NCI-H345 treated with DMSO at 0.1 percent for 48 hours (cell line): ENCODE results near the gene COQ2.
"Not testable (repeated sequence)": the region's sequence is repeated elsewhere in the genome, so short reads cannot be mapped to it uniquely, and the experiment has no call there.

Source experiments
- DNase-seq: peaks from one replicate; lab custom pipeline; 2025; ENCODE audit not compliant: unreplicated experiment; lab: John Stamatoyannopoulos, UW

COQ2 gene

DNA sequence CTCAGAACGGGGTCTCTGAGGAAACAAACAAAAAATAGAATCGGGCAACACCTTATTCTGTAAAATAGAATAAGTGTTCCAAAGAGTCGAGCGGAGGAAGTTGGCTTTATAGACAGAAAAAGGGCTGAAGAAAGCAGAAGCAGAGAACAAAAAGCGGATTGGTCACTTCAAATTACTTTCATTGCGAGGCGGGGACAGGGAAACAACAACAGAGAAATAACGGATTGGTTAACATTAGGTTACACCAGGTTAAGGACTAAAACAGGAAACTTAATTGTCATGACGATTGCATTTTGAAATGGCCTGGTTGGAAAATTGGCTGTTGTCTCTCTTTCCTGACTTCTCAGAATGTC, 433 bp upstream of the COQ2 start:
- no peak for DNase-seq

DNA sequence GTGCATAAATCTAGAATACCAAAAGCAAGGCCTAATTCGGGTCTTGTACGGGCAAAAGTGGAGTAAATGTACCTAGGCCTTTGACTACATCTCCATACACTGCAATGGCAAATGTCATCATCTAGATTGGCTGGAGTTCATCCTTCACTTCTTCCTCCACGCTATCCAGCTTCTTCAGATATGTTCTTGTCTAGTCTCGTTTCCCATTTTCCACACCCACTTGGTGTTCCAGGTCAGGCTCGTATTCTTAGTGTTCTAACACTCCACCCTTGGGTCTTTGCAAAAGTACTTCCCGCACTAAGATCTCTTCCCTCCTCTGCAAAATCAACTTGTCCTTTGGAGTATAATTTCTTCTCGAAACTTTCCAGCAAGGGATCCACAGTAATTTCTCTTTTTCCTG, 1.4 kb downstream of the COQ2 start:
- no peak for DNase-seq

DNA sequence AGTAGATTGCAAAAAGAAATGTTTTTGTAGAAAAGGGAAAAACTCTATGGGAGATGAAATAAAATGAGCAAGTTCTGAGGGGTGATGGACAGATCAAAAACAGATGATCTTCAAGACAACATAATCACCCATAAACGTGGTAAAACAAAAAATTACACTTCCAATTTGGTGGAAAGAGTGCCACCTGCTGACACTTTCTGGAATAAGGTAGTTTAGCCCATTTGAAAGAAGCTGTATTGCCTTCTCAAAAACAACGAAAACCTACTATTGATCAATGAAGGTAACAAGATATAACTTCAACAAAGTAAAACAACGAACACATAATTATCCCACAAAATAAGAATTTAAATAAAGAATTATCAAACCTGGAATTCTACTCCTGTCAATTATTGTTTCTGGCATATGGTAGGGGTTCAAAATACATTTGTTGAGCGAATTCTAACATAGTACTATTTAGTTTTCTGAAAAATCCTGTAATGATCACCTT, 2.5 kb downstream of the COQ2 start:
- DNase-seq: no peak

DNA sequence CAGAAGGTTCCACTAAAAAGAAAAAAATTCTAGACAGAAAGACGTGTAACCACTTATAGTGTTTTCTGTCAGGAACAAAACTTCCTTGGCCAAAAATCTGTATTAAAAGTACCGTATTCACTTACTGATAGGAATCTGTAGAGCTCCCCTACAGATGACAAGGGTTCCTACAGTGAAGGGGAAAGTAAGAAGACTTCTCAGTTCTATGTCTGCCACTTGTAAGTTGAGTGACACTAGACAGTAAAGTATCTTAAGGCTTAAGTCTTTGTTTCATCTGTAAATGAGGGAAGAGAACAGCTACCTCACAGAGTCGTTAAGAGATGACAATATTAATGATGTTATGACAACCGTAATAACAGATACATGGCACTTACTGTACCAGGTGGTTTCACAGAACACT, 3.3 kb downstream of the COQ2 start:
- no peak for DNase-seq

DNA sequence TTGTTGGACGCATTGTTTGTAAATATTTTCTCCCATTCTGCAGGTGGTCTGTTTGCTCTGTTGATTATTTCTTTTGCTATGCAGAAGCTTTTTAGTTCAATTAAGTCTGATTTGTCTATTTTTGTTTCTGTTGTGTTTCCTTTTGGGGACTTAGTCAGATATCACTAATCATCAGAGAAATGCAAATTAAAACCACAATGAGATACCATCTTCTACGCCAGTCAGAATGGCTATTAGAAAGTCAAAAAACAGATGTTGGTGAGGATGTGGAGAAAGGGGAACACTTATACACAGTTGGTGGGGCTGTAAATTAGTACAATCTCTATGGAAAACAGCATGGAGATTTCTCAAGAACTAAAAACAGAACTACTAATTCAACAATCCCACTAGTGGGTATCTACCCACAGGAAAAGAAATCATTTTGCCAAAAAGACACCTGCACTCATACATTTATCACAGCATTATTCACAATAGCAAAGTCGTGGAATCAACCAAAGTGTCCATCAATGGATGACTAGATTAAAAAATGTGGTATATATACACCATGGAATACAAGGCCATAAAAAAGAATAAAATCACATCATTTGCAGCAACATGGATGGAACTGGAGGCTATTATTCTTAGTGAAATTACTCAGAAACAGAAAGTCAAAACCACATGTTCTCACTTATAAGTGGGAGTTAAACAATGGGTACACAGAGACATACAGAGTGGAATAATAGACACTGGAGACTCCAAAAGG, 8.1 kb downstream of the COQ2 start:
- no peak for DNase-seq

DNA sequence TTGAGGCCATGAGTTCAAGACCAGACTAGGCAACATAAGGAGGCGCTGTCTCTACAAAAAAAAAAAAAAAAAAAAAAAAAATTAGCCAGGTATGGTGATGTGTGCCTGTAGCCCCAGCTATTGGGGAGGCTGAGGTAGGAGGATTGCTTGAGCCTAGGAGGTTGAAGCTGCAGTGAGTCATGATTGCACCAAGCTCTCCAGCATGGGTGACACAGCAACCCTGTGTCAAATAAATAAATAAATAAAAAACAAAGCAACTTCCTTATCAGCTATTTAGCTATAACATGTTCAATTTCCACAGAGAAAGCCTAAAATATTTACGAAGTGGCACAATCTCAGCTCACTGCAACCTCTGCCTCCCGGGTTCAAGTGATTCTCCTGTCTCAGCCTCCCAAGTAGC, 10.7 kb downstream of the COQ2 start:
- not testable (repeated sequence) for DNase-seq

DNA sequence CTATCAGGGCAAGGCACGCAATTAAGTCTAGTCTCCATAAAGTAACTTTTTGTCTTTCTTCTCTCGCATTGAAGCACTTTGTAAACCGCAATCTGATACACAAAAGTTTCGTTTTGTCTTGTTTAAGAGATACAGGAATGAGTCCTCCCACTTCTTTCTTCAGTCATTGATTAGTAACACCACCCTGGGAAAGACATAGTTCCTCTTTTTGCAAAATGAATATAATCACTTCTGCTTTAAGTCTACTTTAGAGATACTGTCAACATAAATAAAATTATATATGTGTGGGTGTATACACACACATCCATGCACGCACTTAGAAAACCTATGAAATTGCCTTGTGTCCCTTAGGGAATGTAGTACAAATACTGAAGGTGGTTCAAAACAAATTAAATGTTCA, 11.7 kb downstream of the COQ2 start:
- DNase-seq: no peak

DNA sequence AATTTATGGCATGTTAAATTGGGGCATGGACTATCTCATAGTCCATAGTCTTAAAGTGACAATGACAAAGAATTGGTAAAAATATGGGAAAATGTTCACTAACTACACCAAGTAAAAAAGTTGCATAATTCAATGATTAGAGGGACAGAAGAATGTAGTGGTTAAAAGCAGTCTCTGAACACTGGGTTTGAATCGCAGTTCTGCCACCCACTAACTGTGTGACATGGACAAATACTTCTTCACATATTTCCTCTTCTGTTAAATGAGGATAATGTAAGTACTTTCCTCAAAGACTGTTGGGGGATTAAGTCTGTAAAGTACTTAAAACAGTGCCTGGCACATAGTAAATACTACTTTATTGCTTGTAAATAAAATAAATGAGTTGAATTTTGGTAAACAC, 15.3 kb downstream of the COQ2 start:
- no peak for DNase-seq

DNA sequence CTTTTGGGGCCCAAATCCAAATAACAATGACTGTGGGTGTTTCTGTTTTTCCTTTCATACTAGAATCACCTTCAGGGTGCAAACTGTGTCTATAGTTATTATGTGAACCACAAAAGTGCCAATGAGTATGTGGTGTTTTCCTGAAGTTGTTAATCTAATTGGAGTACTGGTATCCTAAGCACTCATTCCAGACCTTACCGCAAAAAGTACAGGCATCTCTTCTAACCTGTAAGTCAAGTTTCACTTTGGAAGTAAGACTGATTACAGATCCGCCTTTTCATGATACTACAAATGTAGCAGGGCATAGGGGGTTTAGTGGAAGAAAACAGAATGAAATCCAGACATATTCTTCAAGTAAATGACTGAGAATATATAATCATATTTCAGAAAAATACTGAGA, 16.1 kb downstream of the COQ2 start:
- DNase-seq: no peak

DNA sequence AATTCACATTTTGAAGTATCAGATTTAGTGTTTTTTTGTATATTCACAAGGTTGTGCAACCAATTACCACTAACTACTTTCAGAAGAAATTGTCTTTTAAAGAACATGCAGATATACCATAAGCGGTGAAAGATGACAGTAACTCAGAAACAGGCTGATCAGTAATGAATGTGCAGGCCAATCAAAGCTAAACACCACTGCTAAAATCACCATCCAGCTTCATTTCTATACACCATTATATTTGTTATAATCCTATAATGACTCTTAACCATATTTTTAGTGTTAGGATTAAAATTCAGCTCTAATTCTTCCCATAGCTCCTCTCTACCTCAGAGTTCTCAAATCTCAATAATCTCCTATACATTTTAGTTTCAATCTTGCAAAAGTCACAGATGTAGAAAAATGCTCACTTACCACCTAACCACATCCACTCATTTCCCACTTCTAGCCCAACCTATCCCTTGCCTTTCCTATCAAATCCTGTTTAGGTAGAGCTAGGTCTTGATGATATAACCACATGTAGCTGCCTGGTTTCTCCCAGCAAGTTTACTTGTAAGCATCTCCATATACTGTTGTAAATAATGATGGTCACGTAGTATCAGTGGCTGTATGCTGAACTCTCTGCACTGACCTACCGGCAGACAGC, 16.6 kb downstream of the COQ2 start:
- no peak for DNase-seq

DNA sequence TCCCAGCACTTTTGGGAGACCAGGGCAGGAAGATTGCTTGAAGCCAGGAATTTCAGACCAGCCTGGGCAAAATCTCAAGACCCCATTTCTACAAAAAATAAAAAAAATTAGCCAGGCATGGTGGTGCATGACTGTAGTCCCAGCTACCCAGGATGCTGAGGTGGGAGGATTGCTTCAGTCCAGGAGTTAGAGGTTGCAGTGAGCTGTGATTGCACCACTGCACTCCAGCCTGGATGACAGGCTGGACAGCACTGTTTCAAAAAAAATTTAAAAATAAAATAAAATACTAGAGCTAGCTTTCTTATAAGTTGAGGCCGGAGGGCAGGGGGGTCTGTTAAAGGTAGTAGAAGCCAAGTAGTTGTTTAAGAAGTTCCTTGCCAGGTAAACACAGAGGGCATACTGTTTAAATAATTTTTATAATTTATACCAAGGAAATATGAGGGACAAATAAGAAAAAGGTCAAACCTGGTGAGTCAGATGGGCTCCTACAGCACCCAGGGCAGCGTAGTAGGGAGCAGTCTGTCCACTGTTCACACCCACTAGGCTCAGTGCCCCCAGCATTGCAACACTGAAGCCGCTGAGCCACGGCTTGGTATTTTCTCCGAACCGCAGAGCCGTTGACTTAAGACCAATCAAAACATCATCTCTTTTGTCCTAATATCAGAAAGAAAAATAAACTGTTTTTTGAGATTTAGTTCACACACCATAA, 17.3 kb downstream of the COQ2 start:
- no peak for DNase-seq

DNA sequence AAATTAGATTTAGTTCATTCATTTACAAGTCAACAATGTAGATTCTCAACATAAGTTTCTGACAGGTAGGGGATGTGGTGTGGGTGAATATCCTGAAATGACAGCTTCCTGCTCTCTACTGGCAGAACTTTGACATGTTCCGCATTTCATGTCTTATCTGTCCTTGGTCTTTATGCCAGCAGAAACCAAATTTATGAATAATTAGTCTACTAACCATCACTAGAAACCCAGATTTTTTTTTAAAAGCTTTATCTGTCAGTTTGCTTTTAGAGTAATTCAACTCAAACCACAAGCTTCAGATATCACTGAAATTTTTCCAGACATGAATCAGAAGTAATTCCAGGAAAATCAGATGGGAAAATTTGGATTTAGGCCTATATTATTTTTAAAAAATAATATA, 17.9 kb downstream of the COQ2 start:
- no peak for DNase-seq

DNA sequence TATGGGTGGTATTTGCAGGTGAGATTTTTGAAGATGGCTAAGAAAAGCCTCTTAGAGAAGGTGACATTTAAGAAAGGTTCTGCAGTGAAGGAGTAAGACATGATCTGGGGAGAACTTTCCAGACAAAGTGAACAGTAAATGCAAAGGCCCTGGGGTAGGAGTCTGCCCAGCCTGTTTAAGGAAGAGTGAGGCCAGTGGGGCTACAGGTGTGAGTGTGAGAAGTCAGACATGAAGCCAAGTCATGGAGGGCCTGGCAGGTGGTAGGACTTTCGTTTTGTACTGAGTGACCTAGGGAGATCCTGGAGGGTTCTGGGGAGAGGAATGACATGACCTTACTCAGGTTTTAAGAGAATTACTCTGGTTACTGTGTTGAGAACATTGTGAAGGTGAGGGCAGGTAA, 21.5 kb downstream of the COQ2 start:
- DNase-seq: no peak

DNA sequence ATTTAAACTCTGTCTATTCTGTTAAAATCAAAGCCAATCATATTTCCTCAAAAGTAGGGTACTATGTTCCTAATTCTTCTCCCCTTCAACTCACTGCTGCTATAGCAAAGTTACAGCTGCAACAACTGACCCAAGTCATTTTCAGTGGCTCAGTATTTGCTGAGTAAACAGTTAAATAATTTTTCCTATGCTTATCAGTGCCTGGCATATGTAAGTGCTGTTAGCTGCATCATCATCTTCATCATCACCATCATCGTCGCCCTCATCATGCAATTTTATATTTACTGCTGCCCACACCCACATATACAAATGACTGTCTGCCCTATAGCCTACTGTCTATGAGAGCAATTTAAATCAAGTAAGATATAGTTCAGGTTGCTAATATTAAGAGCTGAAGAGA, 21.9 kb downstream of the COQ2 start:
- no peak for DNase-seq

DNA sequence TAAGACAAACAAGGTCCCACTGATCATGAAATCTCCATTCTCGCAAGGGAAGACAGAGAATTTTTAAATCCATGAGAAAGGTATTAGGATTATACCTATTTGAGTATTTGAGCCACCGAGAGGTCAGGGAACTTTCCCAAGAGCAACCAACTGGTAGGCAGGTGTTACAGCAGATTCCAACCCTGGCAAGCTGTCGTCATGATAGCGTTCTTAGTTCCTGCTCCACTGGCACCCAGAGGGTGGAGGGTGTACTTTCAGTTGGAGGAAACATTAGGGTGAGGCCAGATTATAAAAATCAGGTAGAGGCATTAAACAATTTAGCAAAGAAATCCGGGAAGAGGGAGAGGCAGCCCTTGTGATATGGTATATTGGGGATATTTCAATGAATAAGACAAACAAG, 23.3 kb downstream of the COQ2 start:
- DNase-seq: no peak

DNA sequence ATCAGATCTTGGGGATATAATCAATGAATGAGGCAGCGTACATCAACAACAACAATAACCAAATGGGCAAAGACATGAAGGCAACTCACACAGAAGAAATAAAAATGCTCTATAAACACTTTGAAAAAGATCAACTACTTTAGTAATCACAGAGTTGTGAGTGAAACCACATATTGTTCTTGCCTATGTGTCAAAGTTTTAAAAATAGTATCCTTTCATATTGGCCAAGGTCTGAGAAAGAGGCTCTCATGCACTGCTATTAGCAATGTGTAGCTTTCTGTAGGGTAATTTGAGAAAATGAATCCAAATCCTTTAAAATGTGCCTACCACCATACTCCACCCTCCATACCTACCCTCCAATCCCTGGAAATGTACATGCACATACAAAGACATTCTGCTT, 25.0 kb downstream of the COQ2 start:
- no peak for DNase-seq

DNA sequence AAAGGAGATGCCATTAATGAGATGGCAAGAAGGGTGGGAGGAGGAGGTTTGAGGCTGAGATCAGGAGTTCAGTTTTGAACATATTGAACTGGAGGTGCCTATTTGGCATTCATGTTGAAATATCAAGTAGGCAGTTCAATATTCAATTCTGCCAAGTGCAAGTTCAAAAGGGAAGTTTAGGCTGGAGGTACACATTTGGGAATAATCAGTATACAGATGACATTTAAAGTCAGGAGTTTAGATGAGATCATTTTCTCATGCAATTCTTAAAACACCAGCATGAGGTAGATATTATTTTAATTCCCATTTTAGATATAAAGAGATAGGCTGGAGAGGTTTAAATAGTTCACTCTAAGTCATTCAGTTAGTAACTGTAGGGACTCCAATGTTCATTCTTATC, 26.1 kb downstream of the COQ2 start:
- no peak for DNase-seq

DNA sequence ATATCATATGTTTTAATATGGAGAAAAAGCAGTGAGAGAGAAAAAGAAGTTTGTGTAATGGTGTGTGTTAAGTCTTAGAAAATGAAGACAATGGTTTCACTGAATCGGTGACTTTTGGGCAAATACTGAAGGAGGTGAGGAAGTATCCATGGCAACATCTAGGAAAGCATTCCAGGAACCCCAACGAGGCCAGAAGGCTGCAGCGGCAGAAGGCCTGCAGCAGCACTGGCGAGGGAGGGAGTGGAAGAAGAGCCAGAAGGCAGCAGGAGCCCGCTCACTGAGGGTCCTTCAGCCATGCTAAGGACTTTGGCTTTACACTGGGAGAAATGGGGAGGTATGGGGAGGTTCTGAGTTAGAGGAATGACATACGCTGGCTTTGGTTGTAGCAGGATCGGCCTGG, 26.8 kb downstream of the COQ2 start:
- no peak for DNase-seq

DNA sequence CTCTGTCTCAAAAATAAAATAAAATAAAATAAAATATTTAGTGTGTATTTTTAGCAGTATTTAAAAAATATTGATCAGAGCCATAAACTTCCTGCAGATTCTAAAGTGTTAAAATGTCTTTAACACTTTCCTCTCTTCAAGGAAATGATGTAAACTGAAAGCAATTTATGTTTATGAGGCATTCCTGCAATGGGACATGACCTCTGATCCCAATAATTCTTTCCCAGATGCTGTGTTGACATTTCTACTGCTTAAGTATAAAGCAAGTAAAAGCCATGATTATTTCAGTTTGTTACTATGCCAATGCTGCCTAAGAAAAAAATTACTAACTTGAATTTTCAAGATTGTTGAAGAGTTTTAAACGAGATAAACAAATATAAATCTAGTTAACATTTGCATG, 29.0 kb downstream of the COQ2 start:
- DNase-seq: no peak

DNA sequence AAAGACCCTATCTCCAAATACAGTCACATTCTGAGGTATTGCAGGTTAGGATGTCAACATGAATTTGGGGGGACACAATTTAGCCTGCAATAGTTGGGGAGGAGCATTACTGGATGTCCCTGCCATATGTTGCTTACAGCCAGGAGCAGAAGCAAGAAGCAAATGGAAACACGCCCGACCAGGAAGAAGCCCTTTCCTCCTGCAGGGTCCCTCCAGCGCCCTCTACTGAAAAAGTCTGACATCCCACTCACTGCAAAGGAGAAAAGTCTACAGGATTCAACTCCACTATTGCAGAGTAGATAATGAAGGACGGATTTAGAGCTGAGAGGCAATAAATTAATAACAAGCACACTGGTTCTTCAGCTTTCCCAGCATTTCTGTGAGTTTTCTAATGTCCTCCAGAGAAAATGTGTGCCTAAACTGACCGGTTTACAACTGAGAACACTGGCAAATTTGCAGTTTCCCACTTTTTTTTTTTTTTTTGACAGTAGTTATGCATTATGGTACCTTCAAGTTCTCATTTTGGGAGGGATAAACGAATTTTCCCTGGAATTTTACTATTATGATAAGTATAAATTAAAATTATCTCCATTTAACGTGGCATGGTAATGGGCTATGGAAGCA, 31.7 kb downstream of the COQ2 start:
- DNase-seq: no peak

DNA sequence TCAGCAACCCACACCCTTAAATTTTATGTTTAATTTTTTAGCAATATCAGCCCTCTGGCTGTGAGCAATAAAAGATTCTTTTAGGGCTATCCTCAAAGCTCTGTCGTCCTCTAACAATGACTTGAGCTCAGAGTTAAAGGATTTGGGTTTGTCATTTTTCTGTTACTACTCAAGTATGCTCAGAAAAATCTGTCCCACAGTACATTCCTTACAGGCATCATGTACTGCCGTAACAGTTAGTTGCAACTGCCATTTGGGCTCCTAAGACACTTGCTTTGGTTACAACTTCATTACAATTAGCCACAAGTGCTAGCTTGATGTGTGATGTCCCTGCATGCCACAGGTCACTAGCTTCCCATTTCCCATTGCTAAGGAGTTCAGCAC, 33.2 kb downstream of the COQ2 start:
- no peak for DNase-seq
